Daoy (cell line): Measurements from ENCODE around the gene SEC61A2. TPM values are rescaled to one million over a fixed set of nuclear protein-coding genes. Genes with fewer than 3 reads are reported as not detected.
"Not testable (repeated sequence)": the region's sequence is repeated elsewhere in the genome, so short reads cannot be mapped to it uniquely, and the experiment has no call there.

Experiments
- DNase-seq: peaks from one replicate; pipeline ENCODE4 v3.0.0-alpha.2; 2015; ENCODE audit warnings: low read depth
- total RNA-seq: library from RNA; depleted of rRNA; stranded (reverse); fragments of >200 nt; shearing (Covaris generic); gene quantifications from 2 replicates; pipeline ENCODE4 v1.2.3, GENCODE V29; 2014

The SEC61A2 gene
- total RNA-seq, 1 experiment from 2014 or later, result 5.7 TPM

DNA sequence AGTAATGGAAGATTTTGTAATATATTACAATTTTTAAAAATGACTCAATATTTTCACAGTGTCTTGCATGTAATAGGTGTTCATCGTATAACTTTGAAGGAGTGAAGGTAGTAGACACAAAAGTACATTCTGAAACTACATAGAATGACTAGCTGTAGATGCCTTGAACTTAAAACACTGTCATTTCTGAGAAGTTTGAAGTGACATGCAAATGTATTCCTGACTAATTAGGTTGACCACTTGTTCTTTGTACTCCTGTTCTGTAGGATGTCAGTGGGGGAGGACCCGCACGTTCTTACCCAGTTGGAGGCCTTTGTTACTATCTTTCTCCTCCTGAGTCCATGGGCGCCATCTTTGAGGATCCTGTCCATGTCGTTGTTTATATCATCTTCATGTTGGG is 31.2 kb downstream of the SEC61A2 start:
- no peak for DNase-seq

DNA sequence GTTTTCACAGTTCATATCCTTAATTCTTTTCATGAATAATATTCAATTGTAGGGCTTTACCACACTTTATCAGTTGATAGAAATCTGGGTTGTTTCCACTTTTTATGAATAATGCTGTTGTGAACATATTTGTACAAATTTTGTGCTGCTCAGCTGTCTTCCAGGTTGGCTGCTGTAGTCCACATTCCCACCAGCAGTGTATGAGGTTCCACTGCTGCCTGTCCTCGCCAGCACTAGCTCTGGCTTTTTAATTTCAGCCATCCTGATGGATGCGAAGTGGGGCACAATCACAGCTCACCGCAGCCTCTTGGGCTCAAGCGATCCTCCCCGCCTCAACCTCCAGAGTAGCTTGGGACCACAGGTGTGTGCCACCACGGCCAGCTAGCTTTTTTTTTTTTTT is 33.5 kb downstream of the SEC61A2 start:
- no peak for DNase-seq

GRCh38 chr10:12164085-12164484 is 34.6 kb downstream of the SEC61A2 start:
- DNase-seq, result no peak

- DNase-seq, result no peak
These were observed 35.6 kb downstream of the SEC61A2 start for GRCh38 chr10:12165036-12165435.

GRCh38 chr10:12165999-12166775 is 36.7 kb downstream of the SEC61A2 start:
- DNase-seq, result no peak

GRCh38 chr10:12171512-12171911 is 42.0 kb downstream of the SEC61A2 start:
- DNase-seq, result not testable (repeated sequence)

DNA sequence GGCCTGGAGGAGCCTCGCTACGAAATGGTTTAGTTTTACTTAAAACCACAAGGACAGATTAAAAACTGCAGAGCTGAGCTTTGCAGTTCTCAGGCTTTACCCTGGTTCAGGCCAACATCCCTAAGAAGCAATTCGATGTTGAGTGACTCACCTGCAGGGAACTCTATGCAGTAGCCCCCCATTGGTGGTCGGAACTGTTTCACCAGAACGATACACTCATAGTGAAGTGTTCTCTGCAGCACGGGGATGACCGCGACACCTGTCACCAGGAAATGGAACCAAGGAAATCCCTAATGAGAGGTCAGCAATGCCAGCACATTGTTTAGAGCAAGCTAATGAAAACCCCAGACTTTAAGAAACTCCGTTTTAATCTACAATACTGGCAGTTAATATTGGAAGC is 48.2 kb downstream of the SEC61A2 start:
- DNase-seq, result peak; percentile 37

GRCh38 chr10:12179606-12180170 is 50.2 kb downstream of the SEC61A2 start:
- DNase-seq, result no peak

GRCh38 chr10:12180221-12180974 is 50.9 kb downstream of the SEC61A2 start:
- no peak for DNase-seq

DNA sequence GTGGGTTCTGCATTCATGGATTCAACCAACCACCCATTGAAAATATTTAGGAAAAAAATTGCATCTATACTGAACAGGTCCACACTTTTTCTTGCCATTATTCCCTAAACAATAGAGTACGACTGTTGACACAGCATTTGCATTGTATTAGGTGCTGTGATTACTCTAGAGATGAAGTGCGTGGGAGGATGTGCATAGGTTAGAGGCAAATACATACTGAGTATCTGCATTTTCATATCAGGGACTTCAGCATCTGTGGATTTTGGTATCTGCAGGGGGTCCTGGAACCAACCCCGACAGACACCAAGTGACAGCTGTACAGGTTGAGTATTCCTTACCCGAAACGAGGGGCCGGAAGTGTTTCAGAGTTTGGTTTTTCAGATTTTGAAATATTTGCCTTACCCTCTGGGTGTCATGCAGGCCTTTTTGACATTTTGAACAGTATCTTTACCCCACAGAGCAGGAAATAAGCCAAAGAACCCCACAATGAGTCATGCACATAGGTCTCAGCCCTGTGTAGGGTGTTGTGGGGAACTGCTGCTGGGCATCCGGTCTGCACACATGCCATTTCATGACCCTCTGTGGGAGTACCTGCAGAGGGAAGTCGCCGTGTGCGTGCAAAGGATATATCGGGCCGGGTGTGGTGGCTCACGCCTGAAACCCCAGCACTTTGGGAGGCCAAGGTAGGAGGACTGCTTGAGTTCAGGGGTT is 51.7 kb downstream of the SEC61A2 start:
- peak; percentile 78 for DNase-seq

- no peak for DNase-seq
These were observed 54.7 kb downstream of the SEC61A2 start for GRCh38 chr10:12184165-12184564.

- peak; percentile 50 for DNase-seq
These were observed 56.8 kb downstream of the SEC61A2 start for GRCh38 chr10:12186323-12186722.

- no peak for DNase-seq
These were observed 57.9 kb downstream of the SEC61A2 start for GRCh38 chr10:12187321-12187905.

GRCh38 chr10:12188656-12189055 is 59.2 kb downstream of the SEC61A2 start:
- DNase-seq, result no peak

GRCh38 chr10:12189426-12189825 is 59.9 kb downstream of the SEC61A2 start:
- no peak for DNase-seq

DNA sequence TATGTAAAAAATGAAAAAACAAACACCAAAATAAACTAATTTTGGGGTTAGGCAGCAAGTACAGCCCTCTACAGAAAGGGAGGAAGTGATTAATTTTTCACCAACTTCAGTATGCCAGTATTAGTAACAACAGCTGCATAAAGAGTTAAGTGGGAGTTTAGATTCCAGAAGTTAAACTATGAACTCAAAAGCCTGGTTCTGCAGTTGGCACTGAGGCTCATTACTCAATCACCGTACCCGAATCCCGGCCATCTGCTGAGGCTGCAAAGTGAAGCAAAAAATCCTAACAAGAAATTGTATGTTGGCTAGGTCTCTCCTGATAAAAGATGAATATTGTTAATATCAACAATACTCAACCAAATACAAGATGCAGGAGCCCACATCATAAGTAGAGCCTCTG is 62.2 kb downstream of the SEC61A2 start:
- no peak for DNase-seq

DNA sequence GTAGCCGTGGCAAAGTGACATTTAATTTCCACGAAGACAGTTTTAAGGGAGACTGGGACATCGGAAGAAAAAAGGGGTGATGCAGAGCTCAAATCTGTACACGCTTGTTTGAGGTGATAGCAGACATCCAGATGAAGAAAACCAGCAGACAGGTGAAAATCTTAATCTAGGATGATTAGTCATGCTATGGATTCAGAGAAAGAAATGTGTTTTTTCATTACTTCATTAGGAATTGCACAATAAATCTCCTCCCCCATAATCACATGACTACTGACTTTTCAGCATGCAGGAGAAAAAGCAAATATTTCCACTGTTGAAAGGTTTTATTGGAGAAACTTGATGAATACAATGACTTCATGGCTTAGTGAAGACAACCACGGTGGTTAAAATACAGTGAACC is 63.7 kb downstream of the SEC61A2 start:
- DNase-seq, result no peak

GRCh38 chr10:12194752-12195271 is 65.3 kb downstream of the SEC61A2 start:
- peak; percentile 14 for DNase-seq

DNA sequence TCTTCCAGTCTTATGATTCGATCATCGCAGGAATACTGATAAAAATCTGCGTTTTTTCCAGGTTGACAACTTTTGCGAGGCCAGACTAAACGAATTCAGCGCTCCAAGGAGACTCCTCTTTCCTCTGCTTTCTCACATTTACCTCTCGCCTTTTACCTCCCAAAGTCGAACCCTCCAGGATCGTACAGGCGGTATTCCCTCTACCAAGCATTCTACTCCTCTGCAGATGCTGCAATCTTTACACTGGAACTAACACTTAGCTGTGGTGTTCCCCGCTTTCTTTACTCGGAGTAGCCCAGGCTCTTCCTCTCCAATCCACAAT is 65.8 kb downstream of the SEC61A2 start:
- no peak for DNase-seq

DNA sequence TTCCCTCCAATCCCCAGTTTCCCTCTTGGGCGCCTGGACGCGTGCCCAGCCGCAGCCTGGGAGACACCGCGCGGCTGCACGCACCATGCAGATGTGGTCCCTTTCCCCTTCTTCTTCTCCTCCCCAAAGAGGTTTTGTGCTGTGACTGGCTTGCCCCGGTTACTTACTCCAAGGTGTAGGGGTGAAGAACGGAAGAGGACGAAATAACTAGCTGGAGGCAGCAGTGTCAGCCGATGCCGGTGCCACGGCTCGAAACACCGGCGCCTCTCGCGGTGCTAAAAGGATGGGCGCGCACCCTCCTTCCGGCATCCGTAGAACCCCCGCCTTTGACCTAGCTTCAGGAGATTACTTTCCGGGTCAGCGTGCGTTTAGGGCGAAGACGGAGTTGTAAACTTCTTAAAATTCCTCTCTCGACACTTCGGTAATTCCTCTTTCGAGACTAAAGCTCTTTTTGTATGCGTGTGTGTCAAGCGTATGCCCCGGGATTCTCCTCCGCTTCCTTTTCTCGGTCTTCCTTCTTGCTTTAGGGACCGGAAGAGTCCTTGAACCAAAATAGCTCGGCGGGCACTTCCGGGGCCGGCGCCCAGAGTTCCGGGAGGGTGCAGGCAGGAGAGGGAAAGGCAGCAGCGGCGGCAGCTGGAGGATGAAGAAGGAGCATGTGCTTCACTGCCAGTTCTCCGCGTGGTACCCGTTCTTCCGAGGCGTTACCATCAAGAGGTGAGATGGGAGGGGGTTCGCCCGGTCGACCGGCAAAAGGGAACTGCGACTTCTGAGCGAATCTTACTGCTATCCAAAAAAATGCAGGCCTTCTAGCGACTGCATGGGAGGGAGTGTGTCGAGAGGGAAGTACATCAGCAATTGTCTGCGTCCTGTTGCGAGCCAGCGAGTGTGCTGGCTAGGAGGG is 66.4 kb downstream of the SEC61A2 start, which contains the start of the genes CDC123 and NUDT5:
Gene CDC123 (plus strand): TSS at position 586 of the 904 bp plus-strand sequence. CDS start 58 bp downstream, at position 644.
Gene NUDT5 (minus strand): TSS at position 289 of the 904 bp plus-strand sequence. CDS start 9,600 bp downstream, outside the sequence.
- peak; percentile 90 for DNase-seq
